Measurements from ENCODE around the gene KRT6B. TPM values are rescaled to one million over a fixed set of nuclear protein-coding genes. Genes with fewer than 3 reads are reported as not detected.
"Not testable (repeated sequence)": the region's sequence is repeated elsewhere in the genome, so short reads cannot be mapped to it uniquely, and the experiment has no call there.

The KRT6B gene
- 0.16 TPM for total RNA-seq

DNA sequence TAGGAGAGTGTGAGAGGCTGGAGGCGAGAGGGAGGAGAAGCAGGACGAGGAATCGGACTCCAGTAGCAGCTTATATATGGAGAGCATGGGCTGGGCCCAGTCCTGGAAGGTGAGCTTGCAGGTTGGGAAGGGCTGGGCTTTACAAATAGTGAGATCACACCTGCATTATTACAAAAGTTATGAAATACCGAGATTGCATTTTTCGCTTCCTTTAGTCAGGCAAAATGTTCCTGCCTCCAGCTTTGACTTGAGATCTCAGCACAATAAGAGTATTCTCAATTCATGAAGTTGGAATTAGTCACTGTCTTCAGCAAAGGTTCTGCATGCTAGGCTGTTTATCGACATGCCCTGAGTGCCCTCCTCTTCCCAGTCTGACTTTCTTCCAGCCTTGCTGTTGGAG, at the start of gene KRT6B:
Gene KRT6B (minus strand): TSS at position 46 of the 400 bp plus-strand sequence. CDS start 68 bp downstream, outside the sequence.
- no peak for DNase-seq

DNA sequence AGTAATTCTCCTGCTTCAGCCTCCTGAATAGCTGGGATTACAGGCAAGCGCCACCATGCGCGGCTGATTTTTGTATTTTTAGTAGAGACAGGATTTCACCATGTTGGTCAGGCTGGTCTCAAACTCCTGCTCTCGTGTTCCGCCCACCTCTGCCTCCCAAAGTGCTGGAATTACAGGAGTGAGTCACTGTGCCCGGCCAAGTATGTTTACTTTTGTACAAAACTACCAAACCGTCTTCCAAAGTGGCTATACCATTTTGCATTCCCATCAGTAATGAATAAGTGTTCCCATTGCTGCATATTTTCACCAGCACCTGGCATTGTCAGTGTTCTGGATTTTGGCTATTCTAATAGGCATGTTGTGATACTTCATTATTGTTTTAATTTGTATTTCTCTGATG, 49.5 kb upstream of the KRT6B start:
- DNase-seq: no peak

DNA sequence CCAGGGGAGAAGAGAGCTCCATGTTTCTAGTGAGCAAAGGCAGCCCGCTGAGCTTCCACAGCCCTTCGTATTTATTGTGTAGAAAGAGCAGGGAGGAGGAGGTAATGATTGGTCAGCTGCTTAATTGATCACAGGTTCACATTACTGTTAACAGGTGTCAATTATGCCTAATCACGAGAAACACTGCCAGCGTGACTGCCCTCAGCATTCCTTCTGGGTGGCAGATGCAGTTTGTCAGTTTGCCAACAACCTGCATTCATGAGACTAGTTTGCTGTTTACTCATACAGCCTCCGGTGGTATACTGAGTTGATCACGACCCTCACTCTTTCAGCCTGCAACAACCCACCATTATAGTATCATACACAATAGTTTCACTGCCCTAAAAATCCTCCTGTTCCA, 48.6 kb upstream of the KRT6B start:
- not testable (repeated sequence) for DNase-seq

DNA sequence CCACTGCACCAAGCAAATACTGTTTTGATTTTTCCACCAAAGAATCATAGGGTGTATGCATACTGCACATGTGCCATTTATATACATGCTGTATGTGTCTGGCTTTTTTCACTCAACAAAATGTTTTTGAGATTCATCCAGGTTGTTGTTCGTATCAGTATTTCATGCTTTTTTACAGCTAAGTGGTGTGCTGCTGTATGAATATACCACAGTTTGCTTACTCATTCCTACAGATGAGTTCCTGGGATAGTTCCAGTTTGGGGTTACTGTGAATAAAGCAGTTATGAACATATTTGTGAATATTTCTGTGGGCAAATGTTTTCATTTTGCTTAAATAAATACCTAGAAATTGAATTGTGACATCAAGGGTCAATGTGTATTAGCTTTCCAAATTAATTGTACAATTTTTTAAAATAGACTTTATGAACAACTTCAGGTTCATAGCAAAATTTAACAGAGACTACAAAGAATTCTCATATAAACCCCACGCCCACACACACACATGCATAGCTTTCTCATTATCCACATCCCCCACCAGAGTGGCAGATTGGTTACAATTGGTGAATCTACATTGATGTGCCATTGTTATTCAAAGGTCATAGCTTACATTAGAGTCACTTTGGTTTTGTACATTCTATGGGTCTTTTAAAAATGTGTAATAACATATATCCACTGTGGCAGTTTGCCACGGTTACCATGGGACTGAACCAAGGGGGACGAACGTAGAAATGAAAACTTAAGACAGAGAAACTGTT, 48.0 kb upstream of the KRT6B start:
- no peak for DNase-seq

DNA sequence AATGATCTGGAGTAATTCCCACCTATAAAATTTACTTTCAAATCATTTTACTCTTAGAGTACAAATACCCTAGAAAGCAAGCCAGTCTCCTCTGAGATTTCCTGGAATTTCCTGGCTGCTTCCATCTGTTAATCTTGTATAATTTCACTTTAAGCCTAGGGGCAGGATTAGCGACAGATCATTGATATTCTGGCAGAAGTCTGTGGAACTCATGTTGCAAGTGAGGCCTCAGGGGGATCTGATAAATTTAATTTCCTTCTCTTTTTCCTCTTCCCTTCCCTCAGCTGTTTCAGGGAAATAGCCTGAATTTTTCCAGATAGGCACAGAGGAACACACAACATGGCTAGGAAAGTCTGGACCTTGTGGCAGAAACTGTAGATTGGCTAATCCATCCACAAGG, 47.0 kb upstream of the KRT6B start:
- no peak for DNase-seq

DNA sequence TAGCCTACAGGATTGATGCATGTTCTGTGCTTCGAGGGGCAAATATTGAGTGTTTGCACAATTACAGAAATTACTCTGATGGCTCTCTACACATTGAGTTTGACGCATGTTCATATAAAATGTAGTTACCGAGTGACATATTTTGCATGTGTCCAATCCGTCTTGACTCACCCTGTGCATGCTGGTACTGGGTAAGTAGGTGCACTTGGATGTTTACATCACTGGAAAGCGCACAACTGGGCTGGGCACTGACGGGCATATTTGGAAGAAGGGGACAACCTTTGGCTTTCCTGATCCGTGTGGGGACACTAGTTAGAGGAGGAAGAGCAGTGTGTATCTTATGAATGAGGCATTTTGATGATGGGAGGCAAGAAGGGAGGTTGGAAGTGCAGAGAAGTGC, 46.0 kb upstream of the KRT6B start:
- DNase-seq: no peak

DNA sequence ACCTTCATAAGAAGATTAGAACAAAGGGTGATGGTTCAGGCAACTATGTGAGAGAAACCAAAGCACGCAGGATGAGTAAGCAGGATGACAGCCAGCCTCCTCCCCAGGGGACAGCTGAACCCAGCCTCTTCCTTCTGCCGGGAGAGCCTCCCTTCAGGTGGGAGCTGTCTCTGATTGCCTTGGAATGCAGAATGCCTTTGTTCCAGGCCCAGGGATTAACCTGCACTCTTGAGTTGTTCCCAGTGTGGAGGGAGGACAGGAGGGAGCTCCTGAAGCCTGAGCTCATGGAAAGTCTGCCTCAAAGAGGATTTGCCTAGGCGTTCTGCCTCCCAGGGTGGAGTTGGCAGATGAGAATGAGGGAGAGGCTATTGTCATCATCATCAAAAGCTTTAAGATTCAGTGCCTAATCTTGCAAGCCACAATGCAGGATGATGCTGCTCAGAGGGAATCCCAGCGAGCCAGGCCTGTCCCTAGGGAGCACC, 44.7 kb upstream of the KRT6B start:
- no peak for DNase-seq

DNA sequence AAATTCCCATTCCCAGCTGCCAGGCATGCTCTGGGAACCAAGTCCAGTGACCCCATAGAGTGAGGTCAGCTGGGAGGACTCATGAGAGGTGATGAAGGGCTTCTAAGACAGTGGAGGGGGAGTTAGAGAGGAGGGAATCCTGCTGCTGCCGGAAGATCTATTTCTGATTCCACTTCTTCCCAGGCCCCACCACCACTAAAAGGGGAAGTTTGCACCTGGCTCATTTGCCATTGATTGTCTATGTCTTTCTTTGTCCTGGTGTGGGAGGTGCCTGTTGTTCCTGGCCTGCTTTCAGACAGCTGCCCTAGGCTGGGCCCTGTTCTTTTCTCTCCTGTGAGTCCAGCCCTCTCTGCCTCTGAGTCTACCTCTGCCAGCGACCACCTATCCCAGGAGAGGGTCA, 44.1 kb upstream of the KRT6B start:
- DNase-seq: no peak

DNA sequence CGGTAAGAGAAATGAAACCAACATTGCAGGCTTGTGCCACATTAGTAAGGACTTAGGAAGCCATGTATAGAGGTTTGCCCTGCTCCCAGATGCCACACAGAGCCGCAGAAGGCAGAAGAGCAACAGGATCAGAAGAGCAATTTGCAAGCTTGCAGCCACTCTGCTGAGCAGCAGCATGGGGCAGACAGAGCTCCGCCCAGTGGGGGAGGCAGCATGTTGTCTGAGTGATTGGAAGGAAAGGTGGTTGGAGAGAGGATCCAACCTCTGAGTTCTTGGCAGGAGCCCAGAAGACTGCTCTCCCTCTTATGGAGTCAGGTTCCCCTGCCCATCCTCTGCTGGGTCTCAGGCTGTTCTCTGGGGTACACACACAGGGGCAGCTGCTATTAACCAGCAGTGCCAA, 43.4 kb upstream of the KRT6B start:
- no peak for DNase-seq

DNA sequence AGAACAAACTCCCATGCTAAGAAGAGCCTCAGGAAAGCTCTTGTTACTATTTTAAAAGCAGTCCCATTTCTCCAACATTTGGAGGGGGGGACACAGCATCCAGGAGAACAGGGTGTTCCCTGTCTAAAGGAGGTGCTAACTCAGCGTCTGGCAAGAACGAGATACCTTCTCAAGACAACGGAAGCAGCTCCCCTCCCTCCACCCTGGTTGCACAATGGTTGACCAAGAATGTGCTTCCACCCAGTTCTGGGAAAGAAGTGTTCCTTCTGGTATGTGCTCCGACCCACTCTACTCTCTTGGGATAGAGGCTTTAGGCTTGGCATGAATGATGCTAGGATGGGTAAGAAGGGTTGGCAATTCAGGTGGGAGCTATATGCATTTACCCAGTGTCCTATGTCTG, 42.6 kb upstream of the KRT6B start:
- DNase-seq: no peak

DNA sequence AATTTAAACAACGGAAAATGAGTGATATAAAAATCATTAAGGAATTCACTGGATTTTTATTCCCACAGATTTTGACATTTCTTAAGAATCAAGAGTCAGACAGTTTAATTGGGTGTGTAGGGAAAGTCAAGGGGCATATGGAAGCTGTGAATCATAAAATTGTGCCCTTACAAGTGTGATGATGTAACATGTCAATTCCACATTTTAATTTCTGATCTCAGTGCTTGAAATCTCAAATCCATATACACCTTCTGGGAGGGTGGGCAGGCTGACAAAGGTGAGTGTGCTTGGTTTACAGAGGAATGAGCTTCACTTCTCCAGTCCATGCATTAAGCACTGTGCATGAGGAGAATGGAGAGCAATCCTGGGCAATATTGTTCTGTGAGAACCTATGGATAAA, 42.2 kb upstream of the KRT6B start:
- no peak for DNase-seq

DNA sequence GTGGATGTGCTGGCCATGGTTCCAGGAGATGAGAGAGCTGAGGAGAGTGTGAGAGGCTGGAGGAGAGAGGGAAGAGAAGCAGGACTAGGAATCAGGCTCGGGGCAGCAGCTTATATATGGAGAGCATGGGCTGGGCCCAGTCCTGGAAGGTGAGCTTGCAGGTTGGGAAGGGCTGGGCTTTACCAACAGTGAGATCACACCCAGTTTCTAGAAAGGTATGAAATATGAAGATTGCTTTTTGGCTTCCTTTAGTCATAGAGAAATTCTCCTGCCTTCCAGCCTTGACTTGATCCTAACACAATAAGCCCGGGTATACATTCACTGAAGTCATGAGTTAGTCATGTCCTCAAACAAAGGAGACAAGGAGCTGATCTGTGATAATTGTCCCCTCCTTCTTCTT, 41.2 kb upstream of the KRT6B start, which contains the start of gene KRT6A:
Gene KRT6A (minus strand): TSS at position 86 of the 400 bp plus-strand sequence. CDS start 69 bp downstream, at position 17.
- DNase-seq: no peak

DNA sequence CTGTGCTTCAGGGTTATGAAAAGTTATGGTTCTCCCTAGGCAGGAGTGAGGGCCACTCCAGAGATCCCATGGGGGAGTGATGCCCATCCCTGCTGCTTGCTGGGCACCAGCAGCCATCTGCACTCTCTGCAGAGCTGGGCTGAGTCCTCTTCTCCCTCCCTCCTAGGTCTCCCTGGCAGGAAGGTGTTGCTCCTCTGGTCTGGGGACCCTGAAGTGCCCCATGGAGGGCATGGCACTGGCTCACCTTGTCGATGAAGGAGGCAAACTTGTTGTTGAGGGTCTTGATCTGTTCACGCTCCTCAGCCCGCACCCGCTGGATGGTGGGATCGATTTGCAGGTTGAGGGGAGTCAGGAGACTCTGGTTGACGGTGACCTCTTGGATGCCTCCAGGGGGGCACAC, 40.5 kb upstream of the KRT6B start:
- DNase-seq: not testable (repeated sequence)

DNA sequence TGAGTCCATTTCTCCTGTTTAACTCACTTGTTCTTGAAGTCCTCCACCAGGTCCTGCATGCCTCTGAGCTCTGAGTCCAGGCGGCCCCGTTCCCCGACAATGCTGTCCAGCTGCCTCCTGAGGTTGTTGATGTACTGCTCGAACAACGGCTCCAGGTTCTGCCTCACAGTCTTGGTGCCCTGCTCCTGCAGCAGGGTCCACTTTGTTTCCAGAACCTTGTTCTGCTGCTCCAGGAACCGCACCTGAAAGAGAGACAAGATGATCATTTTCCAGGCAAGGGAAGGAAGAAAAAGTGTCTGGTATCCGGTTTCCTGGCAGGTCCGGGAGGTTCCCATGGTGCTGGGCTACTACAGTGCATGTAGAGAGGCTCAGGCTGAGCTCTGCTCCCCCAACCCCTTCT, 39.5 kb upstream of the KRT6B start:
- not testable (repeated sequence) for DNase-seq

DNA sequence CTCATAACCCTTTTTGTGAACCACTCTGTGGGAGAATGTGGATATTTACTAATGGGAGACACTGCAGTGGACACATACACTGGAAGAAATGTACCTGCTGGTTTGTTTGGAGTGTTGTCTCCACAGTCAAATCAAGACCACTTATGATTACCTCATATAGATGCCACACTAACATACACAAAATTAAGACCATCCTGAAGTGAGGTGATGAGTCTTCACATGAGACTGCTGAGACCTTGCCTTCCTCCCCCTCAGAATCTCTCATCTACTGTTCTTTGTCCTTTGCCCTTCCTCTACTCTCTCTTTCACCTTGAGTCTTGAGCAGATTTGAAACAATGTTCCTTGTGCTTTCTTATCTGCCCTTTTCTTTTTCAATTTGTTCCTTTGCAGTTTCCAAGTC, 36.8 kb upstream of the KRT6B start:
- no peak for DNase-seq

DNA sequence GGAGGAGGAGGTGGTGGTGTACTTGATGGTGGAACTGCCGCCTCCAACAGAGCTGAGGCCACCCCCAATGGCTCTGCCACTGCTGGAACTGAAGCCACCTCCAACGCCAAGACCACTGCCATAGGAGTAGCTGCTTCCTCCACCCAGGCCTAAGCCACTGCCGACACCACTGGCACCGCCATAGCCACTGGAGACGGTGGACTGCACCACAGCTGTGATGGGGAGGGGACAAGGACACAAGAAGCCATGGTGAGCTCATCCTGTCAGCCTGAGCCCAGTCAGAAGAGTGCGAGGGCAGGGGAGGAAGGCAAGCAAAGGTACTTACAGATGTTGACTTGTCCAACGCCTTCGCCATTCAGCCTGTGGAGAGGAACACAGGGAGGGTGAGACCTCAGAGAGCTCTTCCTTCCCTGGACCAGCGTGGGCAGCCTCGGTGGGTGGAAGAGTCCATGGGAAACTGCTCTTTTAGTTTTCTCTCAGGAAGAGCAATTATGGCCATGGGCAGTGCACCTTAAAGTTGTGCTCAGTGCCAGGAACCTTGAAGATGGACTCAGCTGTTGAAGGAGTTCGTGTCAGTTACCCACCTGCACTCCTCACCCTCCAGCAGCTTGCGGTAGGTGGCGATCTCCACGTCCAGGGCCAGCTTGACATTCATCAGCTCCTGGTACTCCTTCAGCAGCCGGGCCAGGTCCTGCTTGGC, 35.9 kb upstream of the KRT6B start:
- DNase-seq: not testable (repeated sequence)

DNA sequence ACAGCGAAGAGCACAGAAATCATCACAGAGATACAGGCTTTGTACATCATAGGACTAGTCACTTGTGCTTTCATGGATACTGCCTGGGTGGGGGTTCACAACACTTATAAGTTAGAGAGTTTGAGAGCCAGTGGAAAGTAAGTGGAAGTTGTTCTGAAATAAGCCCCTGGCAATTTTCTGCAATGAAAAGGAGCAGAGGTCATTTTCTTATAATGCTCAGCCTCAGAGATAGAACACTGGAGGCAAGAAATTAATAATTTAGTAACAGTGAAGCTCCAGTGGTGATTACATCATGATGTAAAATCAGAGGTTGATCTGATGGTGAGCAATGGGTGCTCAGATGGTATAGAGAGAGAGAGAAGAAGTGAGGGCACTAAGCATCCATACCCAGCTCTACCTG, 35.3 kb upstream of the KRT6B start:
- DNase-seq: no peak

DNA sequence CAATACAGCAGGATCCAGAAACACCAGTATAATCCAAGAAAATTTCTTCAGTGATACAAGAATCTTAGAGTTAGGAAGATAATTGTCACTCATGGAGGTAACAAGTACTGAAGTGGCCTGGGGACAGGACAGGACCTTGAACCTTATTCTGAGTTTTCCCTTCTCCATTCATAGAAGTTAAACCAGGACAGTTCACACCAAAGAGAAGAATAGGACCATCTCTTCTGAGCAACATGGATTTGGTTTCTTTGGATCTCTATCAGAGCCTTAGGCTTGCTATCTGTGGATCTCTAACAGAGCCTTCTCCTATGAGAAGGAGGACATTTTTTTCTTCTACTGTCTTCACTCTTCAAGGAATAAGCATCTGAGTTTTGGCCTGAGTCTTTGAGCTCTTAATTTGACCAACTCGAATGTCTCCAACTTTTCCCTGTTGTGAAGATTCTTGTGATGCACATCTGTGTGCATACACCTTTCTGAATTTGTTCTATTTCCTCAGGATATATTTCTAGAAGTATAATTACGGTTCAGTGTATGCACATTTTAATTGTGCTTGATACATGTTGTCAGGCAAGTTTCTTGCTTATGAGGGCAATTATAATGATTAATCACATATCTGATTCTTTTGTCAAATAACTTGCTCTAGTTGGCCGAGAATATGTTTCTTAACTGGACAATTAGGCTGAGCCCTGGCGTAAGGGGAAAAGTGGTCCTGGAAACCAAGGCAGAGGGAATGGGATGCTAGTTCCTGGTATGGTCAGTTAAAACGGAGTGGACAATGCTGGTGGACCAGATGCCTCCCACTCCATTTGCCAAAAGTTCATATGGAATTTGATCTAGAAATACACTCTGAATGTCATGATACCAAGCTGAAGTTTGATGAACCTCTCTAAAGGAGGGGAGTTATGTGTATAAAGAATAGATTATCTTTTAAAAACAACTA, 34.5 kb upstream of the KRT6B start:
- DNase-seq: no peak

DNA sequence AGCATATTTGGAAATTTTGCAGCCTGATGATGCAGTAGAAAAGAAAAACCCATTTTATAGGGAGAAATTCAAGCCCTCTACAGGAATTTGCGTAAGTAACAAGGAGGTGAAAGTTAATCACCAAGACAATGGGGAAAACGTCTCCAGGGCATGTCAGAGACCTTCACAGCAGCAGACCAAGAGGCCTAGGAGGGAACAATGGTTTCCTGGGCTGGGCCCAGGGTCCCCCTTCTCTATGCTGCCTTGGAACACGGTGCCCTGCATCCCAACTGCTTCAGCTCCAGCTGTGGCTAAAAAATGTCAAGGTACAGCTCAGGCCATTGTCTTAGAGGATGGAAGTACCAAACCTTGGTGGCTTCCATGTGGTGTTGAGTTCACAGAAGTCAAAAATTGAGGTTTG, 28.1 kb upstream of the KRT6B start:
- no peak for DNase-seq

DNA sequence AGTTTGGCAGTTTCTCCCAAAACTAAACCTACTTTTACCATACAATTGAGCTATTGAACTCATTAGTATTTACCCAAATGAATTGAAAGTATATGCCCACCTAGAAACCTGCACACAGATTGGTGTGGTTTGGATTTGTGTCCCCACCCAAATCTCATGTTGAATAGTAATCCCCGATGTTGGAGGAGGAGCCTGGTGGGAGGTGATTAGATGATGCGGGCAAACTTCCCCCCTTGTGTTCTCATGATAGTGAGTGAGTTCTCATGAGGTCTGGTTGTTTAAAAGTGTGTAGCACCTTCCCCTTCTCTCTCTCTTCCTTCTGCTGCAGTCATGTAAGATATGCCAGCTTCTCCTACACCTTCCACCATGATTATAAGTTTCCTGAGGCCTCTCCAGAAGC, 25.7 kb upstream of the KRT6B start:
- no peak for DNase-seq

DNA sequence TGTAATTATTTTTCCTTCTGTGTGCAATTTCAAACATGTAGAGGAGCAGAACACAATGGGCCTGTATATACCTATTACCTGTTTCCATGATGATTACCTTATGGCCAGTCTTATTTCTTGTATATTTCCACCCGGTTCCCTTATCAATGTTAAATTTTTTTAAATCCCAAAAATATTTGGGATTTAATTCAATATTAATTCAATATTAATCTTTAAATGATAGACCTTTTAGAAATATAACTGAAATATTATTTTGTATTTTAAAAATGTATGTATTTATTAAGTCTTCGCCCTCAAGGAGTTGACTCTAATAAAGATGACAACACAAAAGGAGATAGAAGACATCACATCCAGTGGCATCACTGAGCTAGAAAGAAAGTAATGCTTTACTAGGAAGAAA, 22.3 kb upstream of the KRT6B start:
- DNase-seq: no peak

DNA sequence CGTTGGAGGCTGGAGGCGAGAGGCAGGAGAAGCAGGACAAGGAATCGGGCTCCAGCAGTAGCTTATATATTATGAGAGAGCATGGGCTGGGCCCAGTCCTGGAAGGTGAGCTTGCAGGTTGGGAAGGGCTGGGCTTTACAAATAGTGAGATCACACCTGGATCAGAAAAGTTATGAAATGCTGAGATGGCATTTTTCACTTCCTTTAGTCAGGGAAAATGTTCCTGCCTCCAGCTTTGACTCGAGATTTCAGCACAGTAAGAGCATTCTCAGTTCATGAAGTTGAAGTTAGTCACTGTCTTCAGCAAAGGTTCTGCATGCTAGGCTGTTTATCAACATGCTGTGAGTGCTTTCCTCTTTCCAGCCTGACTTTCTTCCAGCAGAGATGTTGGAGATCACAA, 21.8 kb upstream of the KRT6B start, which contains the start of gene KRT6C:
Gene KRT6C (minus strand): TSS at position 38 of the 400 bp plus-strand sequence. CDS start 68 bp downstream, outside the sequence.
- DNase-seq: no peak

DNA sequence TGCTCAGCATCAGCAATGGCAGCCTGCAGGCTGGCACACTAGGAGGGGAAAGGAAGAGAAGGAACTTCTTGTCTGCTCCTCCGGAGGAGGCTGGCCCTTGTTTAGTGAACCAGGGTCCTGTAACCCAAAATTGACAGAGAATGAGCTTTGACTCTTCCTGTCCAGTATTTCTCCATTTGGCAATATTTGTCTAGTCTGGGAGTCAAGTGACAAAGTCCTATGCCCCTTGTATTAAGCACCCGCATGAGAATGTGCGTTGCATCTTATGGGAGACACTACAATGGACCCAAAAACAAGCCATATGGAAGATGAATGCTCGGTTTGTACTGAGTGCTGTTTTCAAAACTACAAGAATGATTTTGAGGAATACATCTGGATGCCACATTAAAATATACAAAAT, 17.9 kb upstream of the KRT6B start:
- no peak for DNase-seq

Measured in occipital lobe (tissue), 2 donors.